HepG2 (cell line): ENCODE measurements around the gene CHMP5. TPM values are rescaled to one million over a fixed set of nuclear protein-coding genes. Genes with fewer than 3 reads are reported as not detected.

Experiments
- HOXA7 ChIP-seq: sonication (generic); formaldehyde crosslinking; IDR thresholded peaks from 2 replicates; pipeline ENCODE4 v1.8.1; 2022; ENCODE audit warnings: mild to moderate bottlenecking, missing genetic modification reagents, moderate library complexity
- KDM1A ChIP-seq: IDR thresholded peaks from 2 replicates; pipeline ENCODE4 v1.6.1; 2016; ENCODE audit warnings: missing compliant biosample characterization
- MTA3 ChIP-seq: sonication (generic); formaldehyde crosslinking; IDR thresholded peaks from 2 replicates; pipeline ENCODE4 v1.4.0; 2020; ENCODE audit warnings: missing genetic modification reagents
- NCOA1 ChIP-seq: sonication (generic); formaldehyde crosslinking; IDR thresholded peaks from 2 replicates; pipeline ENCODE4 v1.9.0; 2021; ENCODE audit warnings: missing genetic modification reagents
- RFX5 ChIP-seq: IDR thresholded peaks from 2 replicates; pipeline ENCODE4 v1.6.1; 2011; ENCODE audit warnings: low read depth, low read length, improper control_type of control experiment
- TGIF2 ChIP-seq: IDR thresholded peaks from 2 replicates; pipeline ENCODE4 v1.6.1; 2016; ENCODE audit warnings: control low read depth, missing compliant biosample characterization
- THYN1 ChIP-seq: sonication (generic); formaldehyde crosslinking; IDR thresholded peaks from 2 replicates; pipeline ENCODE4 v1.8.1; 2023; ENCODE audit warnings: low read depth, mild to moderate bottlenecking, moderate library complexity, missing genetic modification reagents, borderline replicate concordance
- ZNF589 ChIP-seq: sonication (generic); formaldehyde crosslinking; conservative IDR thresholded peaks from 2 replicates; pipeline ENCODE4 v1.8.0; 2022; ENCODE audit warnings: mild to moderate bottlenecking, moderate library complexity, missing genetic modification reagents
- ZNF605 ChIP-seq: sonication (generic); formaldehyde crosslinking; IDR thresholded peaks from 2 replicates; pipeline ENCODE4 v1.8.0; 2022; ENCODE audit warnings: mild to moderate bottlenecking, missing genetic modification reagents
- ZNF790 ChIP-seq: sonication (generic); formaldehyde crosslinking; IDR thresholded peaks from 2 replicates; pipeline ENCODE4 v1.8.0; 2022; ENCODE audit warnings: missing genetic modification reagents, mild to moderate bottlenecking, borderline replicate concordance
- polyA plus RNA-seq, 8 experiments: library from polyadenylated mRNA; depleted of rRNA in 3 of 8; stranded (reverse) in 7 of 8; unstranded in 1 of 8; fragments of >200 nt; fragmentation: Illumina TruSeq in 4 of 8; extraction: Trizol in 4 of 8; gene quantifications; 2 replicates each; pipeline versions ENCODE4 v1.2.1 to v1.2.3, GENCODE V29; 2011 to 2016; ENCODE audit warnings: low read depth in 4 of 8, missing spikeins in 1 of 8, mixed read lengths in 1 of 8; ENCODE audit not compliant: insufficient read depth in 1 of 8
- total RNA-seq, 5 experiments: library from RNA; depleted of rRNA; stranded (reverse); fragments of >200 nt; fragmentation: Illumina TruSeq; extraction: Trizol; gene quantifications; 2 replicates each; pipeline ENCODE4 v1.2.3, GENCODE V29; 2016; ENCODE audit warnings: low read depth in 1 of 5
- TF ChIP-seq, protein P1 (sequence below): sonication (generic); formaldehyde crosslinking; IDR thresholded peaks from 2 replicates; pipeline ENCODE4 v1.4.0; 2020; ENCODE audit warnings: missing genetic modification reagents
- TF ChIP-seq, protein P2 (sequence below): sonication (generic); formaldehyde crosslinking; IDR thresholded peaks from 2 replicates; pipeline ENCODE4 v1.4.0; 2020; ENCODE audit warnings: missing genetic modification reagents, mild to moderate bottlenecking, borderline replicate concordance
- TF ChIP-seq, protein P3 (sequence below): sonication (generic); formaldehyde crosslinking; IDR thresholded peaks from 2 replicates; pipeline ENCODE4; 2020; ENCODE audit warnings: missing genetic modification reagents, mild to moderate bottlenecking, borderline replicate concordance

The CHMP5 gene
- total and polyA plus RNA-seq, 2 of the 13 experiments (the other 11 are each of a cell fraction or from before 2014, with no cell fraction given): 46.0 to 57.3 TPM

DNA sequence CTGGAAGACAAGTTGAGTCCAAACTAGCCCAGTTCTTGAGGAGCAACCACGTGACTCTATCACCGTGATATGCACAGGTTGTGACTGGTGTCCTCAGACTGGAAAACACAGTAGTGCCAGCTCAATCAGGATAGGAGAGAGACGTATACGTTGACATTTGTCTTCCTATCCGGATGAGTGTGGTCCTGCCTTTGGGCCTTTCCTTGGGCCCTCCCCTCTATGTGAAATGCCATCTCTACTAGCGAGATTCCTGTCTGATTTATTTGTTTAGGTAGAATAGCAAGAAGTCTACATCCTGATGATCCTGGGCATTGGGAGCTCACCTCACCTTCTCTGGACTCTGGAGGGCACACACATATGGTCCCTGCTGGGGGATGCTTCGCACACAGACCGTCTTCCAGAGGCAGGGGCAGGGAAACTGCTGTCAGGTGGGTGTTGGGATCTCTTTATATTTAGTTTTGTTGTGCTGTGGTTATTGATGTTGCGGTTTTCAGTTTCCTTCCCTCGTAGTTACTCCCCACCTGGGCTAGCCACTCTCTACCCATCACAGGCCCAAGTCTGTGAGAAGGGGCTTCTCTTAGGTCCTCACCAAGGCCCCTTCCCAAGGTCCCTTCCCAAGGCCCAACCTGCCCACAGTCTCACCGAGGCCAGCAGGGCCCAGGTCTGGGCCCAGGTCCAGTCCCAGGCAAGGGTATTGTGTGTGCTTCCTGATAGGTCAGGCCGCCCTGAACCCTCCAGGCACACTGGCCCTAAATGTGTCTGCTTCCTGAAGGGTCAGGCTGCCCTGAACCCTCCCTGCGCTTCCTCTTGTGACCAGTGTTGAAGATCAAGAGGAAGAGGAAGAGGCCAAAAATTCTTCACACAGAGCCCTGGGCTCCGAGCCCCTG, 43.9 kb upstream of the CHMP5 start (continued):
- TF ChIP-seq, protein P1, sequence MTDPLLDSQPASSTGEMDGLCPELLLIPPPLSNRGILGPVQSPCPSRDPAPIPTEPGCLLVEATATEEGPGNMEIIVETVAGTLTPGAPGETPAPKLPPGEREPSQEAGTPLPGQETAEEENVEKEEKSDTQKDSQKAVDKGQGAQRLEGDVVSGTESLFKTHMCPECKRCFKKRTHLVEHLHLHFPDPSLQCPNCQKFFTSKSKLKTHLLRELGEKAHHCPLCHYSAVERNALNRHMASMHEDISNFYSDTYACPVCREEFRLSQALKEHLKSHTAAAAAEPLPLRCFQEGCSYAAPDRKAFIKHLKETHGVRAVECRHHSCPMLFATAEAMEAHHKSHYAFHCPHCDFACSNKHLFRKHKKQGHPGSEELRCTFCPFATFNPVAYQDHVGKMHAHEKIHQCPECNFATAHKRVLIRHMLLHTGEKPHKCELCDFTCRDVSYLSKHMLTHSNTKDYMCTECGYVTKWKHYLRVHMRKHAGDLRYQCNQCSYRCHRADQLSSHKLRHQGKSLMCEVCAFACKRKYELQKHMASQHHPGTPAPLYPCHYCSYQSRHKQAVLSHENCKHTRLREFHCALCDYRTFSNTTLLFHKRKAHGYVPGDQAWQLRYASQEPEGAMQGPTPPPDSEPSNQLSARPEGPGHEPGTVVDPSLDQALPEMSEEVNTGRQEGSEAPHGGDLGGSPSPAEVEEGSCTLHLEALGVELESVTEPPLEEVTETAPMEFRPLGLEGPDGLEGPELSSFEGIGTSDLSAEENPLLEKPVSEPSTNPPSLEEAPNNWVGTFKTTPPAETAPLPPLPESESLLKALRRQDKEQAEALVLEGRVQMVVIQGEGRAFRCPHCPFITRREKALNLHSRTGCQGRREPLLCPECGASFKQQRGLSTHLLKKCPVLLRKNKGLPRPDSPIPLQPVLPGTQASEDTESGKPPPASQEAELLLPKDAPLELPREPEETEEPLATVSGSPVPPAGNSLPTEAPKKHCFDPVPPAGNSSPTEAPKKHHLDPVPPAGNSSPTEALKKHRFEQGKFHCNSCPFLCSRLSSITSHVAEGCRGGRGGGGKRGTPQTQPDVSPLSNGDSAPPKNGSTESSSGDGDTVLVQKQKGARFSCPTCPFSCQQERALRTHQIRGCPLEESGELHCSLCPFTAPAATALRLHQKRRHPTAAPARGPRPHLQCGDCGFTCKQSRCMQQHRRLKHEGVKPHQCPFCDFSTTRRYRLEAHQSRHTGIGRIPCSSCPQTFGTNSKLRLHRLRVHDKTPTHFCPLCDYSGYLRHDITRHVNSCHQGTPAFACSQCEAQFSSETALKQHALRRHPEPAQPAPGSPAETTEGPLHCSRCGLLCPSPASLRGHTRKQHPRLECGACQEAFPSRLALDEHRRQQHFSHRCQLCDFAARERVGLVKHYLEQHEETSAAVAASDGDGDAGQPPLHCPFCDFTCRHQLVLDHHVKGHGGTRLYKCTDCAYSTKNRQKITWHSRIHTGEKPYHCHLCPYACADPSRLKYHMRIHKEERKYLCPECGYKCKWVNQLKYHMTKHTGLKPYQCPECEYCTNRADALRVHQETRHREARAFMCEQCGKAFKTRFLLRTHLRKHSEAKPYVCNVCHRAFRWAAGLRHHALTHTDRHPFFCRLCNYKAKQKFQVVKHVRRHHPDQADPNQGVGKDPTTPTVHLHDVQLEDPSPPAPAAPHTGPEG (CRISPR knock-in tag): no peak
- TF ChIP-seq, protein P2, sequence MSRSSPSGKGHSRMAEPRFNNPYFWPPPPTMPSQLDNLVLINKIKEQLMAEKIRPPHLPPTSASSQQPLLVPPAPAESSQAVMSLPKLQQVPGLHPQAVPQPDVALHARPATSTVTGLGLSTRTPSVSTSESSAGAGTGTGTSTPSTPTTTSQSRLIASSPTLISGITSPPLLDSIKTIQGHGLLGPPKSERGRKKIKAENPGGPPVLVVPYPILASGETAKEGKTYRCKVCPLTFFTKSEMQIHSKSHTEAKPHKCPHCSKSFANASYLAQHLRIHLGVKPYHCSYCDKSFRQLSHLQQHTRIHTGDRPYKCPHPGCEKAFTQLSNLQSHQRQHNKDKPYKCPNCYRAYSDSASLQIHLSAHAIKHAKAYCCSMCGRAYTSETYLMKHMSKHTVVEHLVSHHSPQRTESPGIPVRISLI (CRISPR knock-in tag): no peak
- TF ChIP-seq MTA3 (CRISPR knock-in tag) (no peak), THYN1 (no peak), ZNF605 (CRISPR knock-in tag) (no peak), RFX5 (no peak), HOXA7 (CRISPR knock-in tag) (no peak), ZNF589 (CRISPR knock-in tag) (no peak), NCOA1 (no peak), ZNF790 (CRISPR knock-in tag) (no peak), TGIF2 (CRISPR knock-in tag) (no peak), KDM1A (CRISPR knock-in tag) (no peak)
- TF ChIP-seq, protein P3, sequence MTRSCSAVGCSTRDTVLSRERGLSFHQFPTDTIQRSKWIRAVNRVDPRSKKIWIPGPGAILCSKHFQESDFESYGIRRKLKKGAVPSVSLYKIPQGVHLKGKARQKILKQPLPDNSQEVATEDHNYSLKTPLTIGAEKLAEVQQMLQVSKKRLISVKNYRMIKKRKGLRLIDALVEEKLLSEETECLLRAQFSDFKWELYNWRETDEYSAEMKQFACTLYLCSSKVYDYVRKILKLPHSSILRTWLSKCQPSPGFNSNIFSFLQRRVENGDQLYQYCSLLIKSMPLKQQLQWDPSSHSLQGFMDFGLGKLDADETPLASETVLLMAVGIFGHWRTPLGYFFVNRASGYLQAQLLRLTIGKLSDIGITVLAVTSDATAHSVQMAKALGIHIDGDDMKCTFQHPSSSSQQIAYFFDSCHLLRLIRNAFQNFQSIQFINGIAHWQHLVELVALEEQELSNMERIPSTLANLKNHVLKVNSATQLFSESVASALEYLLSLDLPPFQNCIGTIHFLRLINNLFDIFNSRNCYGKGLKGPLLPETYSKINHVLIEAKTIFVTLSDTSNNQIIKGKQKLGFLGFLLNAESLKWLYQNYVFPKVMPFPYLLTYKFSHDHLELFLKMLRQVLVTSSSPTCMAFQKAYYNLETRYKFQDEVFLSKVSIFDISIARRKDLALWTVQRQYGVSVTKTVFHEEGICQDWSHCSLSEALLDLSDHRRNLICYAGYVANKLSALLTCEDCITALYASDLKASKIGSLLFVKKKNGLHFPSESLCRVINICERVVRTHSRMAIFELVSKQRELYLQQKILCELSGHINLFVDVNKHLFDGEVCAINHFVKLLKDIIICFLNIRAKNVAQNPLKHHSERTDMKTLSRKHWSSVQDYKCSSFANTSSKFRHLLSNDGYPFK (CRISPR knock-in tag): no peak
